Mucosa of gallbladder (tissue), 1 donor: Measurements from ENCODE around the gene RPLP1. TPM values are rescaled to one million over a fixed set of nuclear protein-coding genes. Genes with fewer than 3 reads are reported as not detected.

Source experiments
- DNase-seq: peaks from one replicate; pipeline ENCODE4 v3.0.0-alpha.2; 2020; ENCODE audit warnings: low spot score
- total RNA-seq: library from RNA; stranded (reverse); gene quantifications from one replicate; pipeline ENCODE4 v1.2.1, GENCODE V29; 2021
- donor health status: DM: no; HTN: no; CAD: no.

Gene RPLP1
- total RNA-seq, 1 donor from 2014 or later, result 1,562 TPM

DNA sequence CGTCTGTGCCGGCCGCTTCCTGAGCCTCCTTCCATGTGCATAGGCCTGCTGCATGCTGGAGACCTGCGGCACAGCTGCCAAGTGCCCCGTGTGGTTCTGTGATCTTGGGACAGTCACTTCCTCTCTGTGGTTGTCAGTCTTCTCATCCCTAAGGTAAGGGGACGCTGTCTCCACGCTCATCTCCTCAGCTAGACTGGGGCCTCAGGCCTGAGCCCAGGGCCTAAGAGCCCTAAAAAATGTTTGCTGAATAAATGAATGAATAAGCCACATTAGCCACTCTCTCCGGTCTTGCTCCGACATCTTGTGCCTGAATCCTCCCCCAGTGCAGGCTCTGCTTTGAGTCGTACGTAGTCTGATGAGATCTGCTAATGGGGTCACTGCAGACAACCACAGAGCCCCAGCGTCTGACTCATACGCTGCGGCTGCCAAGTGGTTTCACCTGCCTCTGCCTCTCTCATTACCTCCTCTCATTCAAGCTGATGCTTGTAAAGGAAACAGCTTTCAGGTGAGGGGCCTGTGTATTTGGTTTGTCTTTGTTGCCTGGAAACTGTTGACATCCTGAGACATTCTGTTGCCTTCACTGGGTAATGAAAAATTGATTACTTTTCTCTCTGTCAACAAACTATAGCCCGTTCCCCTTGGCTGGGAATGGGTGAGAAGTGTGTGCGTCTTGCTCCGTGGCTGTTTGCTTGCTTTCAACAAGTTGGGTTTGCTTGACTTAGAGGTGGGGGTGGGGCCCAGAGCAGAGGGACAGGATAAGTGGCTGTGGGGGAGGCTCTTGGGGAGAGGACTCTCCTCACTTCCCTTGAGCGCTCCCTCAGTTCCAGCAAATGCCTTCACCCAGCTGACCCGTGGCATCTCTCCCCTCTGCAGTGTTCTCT, 15.9 kb downstream of the RPLP1 start:
- peak; percentile 66 for DNase-seq

DNA sequence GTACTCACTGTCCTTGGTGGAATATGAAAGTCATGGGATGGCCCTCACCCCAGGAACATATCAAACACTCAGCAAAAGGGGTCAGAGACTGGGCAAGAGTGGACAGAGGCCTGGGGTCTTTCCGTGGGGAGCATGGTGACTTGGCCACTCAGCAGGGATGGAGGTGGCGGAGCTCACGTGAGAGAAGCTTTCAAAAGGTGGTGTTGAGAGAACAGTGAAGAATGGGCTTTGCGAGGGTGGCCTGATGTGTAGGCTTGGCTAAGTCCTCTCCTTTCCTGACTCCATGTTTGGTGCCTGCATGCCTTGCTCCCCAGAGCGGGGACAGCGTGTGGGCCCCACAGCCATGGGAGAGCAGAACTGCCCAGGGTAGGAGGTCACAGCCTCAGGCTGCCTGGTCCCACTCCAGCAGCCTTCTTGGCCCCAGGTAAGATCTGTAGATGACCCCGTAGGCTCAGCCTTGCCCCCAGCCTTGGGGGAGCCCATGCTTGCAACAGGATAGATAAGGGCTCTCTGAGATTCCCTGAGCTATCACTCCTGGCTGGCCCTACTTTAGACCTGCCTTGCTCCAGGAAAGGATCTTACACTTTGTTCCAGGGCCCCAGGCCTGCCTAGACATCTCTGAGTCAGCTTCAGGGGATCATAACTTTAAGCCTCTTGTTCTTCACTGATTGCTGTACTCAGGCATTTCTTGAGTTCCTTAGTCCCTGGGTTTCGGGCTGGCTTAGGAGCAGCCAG, 17.0 kb downstream of the RPLP1 start:
- no peak for DNase-seq

DNA sequence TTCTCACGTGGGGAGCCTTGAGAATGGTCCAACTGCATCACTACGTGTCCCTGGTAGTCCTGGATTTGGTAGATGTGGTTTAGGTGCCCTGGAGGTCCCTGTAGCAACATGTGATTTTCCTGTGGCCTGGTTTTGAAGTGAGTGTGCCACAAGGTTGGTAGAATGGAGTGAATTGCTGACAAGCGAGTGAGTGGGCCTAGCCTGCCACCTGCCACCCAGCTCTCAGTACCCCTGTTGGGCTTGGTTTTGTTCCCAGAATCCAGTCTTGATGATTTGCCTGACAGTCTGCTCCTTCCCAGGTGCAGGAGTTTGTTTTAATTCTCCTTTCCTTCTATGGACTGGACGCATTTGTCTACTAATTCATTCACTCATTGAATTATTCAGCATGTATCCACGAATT, 19.4 kb downstream of the RPLP1 start:
- DNase-seq, result no peak

DNA sequence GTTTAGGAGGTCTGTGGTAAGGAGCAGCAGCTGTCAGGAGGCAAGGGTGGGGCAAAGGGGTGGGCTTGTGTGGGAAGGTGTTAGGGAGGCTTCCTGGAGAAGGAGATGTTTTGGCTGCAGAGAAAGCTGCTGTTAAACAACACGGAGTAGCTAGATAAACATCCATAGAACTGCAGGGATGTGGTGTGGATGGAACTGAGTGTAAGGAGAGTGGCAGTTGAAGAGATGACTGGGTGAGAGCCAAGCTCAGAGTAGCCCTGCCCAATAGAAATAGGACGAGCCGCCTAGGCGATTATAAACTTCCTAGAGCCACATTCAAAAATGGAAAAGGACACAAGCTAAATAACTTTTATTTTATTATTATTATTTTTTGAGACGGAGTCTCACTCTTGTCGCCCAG, 19.9 kb downstream of the RPLP1 start:
- no peak for DNase-seq

DNA sequence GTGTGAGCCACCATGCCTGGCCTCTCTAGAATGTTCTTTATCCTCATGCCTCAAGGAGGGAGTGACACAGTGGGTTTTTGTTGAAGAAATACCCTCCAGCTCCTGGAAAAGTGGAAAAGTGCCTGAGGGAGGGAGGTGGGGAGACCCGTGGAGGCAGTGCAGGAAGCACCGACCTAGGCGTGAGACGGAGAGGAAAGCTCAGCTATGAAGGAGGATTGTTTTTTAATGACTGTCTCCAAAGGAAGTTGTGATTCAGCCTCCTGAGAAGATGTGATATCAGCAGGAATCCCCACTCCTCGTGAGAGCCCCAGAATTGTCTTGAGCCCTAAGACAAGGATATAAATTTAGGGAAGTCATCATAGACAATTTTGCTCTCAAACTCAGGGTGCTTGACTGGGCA, 21.7 kb downstream of the RPLP1 start:
- DNase-seq, result no peak

DNA sequence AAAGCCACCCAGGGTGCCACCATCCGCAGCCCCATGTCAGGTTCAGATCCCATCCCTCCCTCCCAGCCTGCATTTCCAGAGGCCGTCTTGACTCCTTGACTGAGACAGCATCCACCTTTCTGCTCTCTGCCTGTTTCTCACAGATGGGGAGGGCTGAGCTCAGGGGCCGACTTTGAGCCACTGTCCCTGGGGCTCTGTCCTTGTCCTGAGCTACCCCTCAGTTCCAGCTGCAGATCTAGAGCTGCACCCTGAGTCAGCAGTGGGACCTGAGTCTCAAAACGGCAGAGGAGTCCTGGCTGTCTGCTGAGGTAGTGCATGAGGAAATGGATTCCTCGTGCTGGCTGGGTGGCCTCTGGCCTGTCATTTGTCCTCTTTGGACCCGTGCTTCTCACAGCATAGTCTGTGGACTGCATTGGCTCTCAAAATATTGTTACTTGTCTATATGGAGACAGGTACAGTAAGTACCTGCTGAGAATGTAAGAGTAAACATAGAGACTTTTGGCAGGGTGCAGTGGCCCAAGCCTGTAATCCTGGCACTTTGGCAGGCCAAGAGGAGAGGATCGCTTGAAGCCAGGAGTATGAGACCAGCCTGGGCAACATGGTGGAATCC, 22.3 kb downstream of the RPLP1 start:
- DNase-seq, result no peak

DNA sequence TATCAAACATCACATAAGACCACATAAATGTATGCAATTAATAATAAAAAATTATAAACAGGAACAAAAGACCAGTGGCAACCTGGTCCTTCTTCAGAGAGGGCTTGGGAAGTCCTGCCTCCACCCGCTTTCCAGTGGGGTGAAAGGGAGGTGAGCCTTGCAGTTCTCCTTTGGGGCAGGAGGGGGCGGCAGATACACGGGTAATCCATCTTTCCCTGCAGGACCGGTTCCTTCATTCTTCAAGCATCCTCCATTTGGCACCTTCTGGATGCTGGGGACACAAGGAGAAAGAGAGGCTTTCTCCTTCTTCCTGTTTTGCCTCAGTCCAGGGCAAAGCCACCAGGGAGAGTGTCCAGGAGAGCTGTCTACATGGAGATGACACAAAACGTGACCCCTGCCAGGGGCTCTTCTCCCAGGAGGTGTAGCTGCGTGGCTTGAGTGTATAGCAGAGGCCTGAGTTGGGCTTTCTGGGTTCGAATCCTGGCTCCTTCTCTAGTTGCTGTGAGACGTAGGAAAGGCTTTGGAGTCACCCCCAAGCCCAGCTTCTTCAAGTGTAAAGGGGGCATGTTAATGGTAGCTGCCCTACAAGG, 23.2 kb downstream of the RPLP1 start:
- peak; percentile 83 for DNase-seq

DNA sequence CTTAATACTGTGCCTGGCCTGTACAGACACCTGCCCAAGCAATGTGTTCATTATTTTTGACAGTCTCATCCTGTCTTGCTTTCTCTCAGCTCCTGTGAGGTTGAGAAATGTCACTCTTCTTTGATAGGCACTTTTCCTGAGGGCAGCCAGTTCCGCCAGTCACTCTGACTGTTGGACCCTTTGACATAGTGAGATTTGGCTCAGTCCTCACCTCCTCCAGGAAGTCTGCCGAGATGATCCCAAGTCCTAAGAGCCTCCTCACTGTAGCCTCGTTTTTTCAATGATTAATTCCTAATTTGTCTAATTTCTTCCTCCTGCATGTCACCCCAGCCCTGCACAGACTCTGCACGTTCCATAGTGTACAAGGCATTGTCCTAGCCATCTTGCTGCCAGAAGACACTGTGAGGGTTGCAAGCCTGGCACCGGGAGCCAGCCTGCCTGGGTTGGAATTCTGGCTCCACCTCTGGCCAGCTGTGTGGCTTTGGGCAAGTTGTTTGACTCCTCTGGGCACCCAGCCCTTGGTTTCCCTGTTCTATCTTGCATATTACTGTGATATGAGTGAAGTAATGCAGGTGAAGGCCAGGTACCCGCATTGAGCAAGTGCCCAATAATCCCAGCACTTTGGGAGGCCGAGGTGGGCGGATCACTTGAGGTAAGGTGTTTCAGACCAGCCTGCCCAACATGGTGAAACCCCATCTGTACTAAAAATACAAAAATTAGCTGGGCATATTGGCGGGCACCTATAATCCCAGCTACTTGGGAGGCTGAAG, 24.3 kb downstream of the RPLP1 start:
- no peak for DNase-seq

DNA sequence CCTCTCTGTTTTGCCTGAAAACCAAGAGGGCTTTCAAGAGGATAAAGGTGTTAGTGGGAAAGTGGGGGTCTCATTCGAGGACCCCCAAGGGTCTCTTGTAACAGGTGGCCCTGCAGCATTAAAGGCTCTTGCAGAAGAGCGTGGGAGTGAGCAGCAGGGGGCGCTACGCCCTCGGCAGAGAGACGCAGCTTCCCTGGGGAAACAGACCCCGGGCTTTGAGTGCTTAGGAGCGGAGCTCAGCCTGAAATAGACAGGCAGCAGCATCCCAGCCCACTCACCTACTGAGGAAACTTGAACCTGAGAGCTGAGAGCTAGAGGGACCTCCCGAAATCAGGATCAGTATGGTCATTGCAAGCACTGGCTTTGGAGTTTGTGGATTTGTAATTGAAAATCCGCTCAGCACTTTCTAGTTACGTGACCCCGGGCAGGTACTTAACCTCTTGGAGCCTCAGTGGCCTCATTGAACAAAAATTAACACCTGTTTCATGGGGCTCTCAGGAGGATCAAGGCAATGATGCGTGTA, 25.7 kb downstream of the RPLP1 start:
- no peak for DNase-seq

DNA sequence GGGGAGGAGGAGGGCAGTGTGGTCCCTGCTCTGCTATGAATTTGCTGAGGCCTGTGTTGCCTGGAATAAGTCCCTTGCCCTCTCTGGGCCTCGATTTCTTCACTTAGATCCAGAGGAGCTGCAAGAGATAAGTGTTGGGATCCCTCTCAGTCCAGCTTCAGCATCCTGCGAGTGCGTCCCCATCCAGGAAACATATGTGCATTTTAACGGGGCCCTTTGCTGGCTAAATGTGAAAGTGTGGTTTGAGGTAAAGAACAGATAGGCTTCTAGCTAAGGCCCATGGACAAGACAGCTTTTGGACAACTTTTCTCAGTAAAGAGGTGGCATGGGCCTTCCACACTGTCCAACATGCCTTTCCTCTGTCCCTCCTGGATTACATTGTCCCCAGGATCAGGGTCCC, 26.5 kb downstream of the RPLP1 start:
- no peak for DNase-seq

DNA sequence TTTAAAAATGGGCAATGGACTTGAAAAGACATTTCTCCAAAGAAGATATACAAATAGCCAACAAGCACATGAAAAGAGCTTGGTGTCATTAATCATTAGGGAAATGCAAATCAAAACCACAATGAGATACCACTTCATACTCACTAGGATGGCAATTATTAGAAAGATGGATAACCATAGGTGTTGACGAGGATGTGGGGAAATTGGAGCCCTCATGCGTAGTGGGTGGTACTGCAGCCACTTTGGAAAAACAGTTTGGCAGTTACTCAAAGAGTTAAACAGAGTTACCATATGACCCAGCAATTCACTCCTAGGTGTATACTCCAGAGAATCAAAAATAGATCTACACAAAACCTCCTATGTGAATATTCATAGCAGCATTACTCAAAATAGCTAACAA, 27.4 kb downstream of the RPLP1 start:
- DNase-seq, result no peak

DNA sequence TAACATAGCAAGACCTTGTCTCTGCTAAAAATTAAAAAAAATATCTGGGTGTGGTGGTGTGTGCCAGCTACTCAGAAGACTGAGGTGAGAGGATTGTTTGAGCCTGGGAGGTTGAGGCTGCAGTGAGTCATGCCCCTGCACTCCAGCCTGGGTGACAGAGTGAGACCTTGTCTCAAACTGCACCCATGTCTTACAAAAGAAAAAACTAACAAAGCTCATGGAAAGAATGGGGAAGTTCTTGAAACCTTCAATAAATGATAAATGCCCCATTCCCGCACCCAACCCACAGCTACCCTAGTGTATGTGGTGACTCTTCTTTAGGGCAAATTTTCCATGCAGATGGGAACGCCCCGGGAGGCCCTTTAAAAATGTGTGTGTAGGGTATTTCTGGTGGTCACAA, 28.3 kb downstream of the RPLP1 start:
- DNase-seq, result no peak

DNA sequence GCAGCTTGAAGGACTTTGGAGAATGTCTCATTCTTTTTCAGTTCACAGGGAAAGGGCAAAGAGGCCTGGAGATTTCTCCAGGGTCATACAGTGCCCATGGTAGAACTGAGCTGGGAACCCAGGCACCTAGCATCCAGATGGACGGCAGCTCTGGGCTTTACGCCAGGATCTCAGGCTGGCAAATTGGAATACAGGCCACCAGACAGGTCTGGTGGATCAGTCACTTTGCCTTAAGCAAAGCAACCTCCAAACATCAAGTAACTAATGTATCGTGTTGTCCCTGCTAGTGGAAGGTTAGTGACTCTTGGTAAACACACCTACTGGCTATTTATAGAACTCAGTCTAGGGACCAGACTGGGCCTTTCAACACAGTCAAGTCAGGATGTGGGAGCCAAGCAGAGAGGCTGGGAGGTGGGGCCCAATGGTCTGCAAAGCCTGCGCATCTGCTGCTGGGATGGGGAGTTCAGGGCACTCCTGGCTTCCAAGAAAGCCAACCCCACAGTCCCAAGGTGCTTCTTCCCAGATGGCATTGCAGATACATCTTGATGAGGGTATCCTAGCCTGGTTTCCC, 30.2 kb downstream of the RPLP1 start:
- no peak for DNase-seq

DNA sequence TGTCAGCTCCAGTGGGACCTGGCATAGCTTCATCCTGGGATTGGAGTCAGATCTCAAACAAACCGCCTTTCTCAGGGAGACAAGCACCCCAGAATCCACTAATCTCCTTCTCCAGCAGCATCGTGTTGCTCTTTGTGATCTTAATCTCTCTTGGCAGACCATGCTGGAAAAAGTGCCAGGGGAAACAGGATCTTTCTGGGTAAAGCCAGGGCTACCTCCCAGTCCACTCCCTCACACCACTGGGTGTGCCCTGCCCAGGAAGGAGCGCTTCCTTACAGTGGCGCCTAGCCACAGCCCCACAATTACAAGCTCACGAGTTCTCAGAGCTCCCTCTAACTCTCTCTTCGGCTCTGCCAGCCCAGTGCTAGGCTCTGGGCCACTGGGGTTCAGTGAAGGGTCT, 32.2 kb downstream of the RPLP1 start:
- no peak for DNase-seq

DNA sequence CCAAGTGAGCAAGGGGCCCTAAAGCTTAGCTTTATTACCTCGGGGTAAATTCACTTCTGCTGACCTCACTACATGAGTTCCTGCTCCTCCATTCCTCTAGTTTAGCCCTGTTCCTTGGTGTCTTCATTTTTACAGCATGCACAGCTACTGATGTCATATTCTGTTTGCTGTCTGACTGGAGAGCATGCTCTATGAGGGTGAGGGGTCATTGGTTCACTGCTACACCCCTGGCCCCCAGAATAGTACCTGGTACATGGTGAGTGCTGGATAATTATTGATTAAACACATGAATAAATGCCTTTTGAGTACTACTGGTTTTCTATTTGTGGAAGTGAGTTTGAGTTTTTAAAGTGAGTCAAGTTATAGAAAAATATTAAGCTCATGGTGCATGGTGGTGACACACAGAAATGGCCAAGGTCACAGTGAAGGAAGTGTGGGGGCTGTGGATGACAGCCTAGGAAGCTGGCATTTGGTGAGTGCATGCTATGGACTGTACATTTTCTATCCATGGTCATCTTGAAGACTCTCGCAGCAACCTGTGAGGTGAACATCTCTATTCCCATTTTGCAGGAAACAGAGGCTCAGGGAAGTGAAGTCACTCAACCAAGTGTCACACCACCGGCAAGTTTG, 34.0 kb downstream of the RPLP1 start:
- no peak for DNase-seq

DNA sequence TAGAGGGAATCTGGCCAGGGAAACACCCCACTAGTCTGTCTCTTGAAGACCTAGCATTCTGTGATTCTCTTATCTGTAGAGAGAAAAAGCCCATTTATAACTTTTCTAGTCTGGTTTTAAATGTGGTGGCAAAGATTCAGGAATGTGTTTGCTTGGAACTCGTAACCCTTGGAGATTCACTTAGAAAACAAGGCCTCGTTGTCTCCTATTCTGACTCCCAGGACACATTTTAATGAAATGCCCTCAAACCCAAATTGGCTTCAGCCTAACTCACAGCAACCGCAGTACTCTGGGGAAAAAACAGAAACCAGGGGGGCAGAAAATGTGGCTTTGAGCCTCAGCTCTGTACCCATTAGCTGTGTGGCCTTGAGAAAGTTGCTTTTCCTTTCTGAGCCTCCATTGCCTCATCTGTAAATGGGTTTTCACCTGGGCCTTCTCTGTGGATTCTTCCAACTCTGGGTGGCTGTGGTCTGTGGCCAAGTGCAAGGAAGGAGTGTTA, 36.5 kb downstream of the RPLP1 start:
- DNase-seq, result no peak

DNA sequence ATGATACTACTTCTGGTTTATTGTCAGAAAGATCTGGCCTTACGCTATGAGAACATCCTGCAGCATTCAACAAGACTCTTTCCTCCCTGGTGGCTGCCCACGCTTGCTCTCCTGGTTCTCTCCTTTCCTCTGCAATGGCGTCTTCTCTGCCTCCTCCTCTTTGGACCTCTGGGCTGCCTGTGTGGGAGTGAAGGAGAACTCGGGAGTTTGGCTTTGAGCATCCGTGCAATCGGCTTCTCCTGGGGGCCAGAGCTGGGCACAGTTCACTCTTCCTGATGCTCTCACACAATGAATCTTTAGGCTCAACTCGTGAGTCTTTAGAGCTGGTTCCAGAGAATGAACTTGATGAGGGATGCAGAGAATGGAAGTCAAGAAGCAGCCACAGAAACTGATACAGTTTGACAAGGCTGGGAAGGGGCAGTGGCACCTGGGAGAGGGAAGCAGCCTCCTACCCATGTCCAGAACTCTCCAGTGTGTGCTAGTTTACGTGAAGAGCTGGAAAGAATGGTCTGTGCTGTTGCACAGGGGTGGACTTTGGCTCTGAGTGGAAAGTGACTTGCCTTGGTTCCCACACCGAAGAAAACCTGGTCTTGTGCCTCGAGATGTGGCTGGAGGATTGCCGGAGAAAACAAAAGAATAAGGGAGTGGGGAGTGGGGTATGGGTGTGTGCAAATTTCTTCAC, 37.9 kb downstream of the RPLP1 start:
- no peak for DNase-seq

DNA sequence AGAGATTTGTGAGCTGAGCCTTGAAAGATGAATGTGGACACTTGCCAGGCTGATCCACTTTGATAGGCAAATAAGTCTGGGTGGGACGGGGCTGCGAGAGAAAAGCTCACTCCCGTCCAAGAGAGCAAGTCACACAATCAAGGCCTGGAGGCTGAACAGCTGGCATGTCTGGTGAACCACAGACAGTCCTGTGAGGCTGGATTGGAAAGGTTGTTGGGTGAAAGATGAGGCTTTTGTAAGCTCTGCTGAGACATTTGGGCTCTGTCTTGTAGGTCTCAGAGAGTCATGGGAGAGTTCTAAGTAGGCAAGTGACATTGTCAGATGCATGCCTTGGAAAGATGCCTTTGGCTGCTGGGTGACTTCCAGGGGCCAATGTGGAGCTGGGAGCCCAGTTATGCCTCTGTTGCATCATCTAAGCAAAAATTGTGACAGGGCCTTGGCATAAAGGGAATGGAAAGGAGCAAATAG, 38.5 kb downstream of the RPLP1 start:
- no peak for DNase-seq

DNA sequence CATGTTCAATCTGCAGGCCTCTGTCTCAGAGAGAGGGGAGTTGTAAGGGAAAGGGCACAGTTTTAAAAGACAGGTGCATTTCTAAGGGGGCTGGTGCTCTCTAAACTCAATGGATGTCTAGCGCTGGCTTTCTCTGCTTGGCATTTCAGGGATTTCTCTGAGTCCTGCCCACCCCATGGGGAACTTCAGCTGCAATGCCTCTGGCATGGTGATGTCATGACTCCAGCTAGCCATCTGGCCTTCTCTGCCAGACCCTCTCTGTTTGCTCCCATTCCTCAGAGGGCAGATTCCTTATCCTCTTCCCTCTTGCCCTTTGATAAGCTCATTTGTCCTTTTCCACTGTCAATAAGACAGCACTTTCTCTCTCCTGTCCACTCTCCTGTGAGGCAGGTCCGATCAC, 40.8 kb downstream of the RPLP1 start:
- DNase-seq, result no peak

DNA sequence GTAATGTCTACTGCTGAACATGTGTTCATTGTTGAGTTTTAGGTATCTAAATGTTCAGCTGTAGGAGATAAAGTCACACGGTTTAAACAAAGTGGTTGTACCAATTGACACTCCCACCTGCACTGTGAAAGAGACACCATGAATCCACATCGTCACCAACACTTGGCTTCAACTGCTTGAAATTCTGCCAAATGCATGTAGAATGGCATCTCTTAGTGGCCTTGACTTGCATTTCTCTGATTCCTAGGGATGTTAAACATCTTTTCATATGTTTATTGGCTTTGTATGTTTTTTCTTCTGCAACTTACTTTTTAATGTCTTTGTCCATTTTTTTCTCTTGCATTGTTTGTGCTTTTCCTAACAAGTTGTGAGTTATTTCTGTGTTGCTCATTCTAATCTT, 43.4 kb downstream of the RPLP1 start:
- DNase-seq, result no peak
